Activated effector memory CD4-positive, alpha-beta T cell treated with Interleukin-2 at 50 U/mL for 16 hours (primary cell): ENCODE measurements around the gene CD46.
"Not testable (repeated sequence)": the region's sequence is repeated elsewhere in the genome, so short reads cannot be mapped to it uniquely, and the experiment has no call there.

Source experiments
- DNase-seq: peaks from one replicate; pipeline ENCODE4 v3.0.0-alpha.2; 2020

CD46 gene

GRCh38 chr1:207752456-207752998 lies 673 bp downstream of the CD46 start:
- no peak for DNase-seq

- DNase-seq = no peak
Measured at GRCh38 chr1:207753611-207754010, 1.8 kb downstream of the CD46 start.

GRCh38 chr1:207754011-207754410 lies 2.2 kb downstream of the CD46 start:
- DNase-seq = no peak

DNA sequence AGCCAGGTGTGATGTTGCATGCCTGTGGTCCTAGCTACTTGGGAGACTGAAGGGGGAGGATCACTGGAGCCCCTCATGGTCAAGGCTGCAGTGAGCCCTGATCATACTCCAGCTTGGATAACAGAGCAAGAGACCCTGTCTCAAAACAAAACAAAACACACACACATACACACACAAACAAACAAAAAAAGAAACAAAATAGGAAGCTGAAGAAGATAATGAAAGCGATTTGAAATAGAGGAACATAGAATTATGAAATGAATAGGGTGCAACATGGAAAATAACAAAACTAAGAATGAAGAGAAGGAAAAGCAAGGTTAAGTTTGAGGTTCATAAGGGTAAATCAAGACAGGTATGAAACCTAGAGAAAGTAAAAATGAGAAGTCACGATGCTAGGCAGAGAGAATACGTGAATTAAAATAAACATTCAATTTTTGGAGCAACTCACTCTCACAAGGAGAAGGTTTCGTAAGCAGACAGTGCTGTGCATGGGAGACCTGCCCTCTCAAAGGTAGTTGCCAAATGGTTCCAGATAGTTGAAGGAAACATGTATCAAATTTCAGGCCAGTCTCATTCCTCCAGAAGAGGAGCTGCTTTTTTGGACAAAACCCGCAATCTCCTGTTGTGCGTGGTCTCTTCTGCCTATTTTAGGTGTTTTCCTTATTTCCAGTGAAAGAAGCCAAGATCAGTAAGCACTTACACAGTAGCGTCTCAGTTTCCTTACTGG lies 3.3 kb downstream of the CD46 start:
- no peak for DNase-seq

DNA sequence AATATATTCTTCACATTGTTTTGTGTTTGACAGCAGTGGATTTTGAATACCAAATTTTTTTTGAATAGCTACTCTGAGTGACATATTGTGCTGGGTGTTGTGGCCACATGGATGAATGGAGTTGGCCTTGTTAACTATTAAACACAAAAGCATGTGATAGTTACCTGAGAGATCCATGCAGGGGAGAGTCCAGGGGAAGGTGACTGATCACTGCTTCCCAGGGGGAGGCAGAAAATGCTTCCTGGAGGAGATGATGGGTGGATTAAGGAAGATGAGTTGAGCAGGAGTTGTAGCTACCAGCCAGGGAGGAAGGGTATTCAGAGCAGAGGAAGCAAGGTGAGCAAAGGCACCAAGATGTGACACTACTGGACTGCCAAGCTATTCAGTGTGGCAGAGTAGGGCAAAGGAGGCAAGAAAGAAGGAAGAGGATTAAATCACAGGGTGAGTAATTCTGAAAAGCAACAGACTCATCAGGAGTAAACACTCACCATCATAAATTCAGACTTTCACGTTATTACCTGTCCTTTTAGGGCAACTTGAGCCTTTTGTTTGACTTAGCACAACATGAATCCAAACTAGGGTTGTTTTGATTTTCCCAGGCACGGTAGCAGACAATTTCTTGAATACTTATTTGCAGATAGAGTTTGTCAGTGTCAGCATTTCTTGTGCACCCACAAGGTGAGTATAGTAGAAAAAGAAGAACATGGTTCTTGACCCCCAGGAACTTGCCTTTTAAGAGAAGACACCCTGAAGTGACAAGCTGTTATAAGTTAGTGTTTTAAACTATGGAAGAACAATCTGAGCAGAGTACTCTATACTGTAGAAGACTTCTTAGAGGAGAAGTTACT lies 4.2 kb downstream of the CD46 start:
- DNase-seq = no peak

DNA sequence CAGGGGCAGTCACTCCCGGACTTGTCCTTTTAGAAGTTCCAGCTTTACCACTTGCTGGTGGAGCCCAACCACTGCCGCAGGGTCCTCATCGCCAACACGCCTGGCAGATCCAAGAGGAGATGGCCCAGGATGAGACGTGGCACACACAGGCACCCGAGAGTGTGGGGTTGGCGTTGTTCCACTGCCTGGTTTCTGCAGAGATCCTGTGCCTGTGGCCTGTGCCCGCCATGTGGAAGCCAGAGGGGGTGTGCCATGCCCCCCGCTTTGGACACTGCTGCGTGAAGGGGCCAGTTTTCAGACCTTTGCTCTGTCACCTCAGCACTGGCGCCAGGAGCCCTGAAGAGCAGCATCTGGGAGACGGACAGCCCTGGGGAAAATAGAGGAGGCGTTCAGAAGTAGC lies 10.8 kb downstream of the CD46 start:
- DNase-seq = no peak

- DNase-seq = no peak
Measured at GRCh38 chr1:207763091-207763490, 11.2 kb downstream of the CD46 start.

DNA sequence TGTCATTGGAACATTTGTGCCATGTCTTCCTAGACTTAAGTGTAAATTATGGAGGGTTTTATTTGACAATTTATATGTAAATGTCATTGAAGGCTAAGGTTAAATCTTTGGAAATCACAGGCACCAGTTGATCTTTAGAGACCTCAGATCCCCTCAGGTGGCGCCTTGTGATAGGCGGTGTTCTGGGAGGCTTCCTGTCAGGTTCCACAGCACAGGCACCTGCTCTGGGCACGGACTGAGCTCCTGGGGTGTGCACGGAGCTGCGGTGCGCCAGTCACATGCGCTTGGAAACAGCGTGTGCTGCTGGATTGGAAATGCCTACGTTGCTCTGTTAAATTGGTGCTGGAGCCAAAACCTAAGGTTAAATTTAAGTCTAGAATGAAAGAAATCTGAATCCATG lies 12.1 kb downstream of the CD46 start:
- no peak for DNase-seq

- no peak for DNase-seq
Measured at GRCh38 chr1:207766569-207766968, 14.7 kb downstream of the CD46 start.

DNA sequence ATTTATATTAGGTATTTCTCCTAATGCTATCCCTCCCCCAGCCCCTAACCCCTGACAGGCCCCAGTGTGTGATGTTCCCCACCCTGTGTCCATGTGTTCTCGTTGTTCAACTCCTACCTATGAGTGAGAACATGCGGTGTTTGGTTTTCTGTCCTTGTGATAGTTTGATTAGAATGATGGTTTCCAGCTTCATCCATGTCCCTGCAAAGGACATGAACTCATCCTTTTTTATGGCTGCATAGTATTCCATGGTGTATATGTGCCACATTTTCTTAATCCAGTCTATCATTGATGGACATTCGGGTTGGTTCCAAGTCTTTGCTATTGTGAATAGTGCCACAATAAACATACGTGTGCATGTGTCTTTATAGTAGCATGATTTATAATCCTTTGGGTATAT lies 18.7 kb downstream of the CD46 start:
- DNase-seq = not testable (repeated sequence)

DNA sequence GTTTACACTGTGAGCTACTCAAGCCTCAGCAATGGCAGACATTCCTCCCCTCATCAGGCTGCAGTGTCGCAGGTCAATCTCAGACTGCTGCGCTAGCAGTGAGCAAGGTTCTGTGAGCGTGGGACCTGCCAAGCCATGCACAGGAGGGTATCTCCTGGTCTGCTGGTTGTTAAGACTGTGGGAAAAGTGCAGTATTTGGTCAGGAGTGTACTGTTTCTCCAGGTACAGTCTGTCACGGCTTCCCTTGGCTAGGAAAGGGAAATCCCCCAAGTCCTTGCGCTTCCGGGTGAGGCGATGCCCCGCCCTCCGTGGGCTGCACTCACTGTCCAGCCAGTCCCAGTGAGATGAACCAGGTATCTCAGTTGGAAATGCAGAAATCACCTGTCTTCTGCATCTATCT lies 24.2 kb downstream of the CD46 start:
- DNase-seq = not testable (repeated sequence)

- DNase-seq = not testable (repeated sequence)
Measured at GRCh38 chr1:207777412-207777811, 25.6 kb downstream of the CD46 start.

GRCh38 chr1:207779008-207779407 lies 27.2 kb downstream of the CD46 start:
- no peak for DNase-seq

- no peak for DNase-seq
Measured at GRCh38 chr1:207781312-207781711, 29.5 kb downstream of the CD46 start.

GRCh38 chr1:207787776-207788175 lies 35.9 kb downstream of the CD46 start:
- no peak for DNase-seq

DNA sequence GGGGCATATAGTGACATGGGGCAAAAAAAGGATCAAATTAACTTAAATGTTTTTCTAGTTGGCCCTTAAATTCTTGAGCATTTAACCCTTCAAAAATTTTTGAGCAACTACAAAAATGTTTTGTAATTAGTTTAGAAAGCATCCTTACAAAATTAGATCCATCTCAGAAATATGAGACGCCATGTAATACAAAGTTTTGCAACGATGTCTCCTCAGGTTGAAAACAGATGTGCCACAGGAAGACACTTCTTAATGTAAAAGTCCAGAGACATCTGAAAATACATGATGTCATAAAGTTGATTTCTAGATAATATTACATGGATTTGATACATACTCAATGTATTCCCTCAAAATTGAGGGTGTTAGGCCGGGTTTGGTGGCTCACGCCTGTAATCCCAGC lies 37.5 kb downstream of the CD46 start:
- no peak for DNase-seq

DNA sequence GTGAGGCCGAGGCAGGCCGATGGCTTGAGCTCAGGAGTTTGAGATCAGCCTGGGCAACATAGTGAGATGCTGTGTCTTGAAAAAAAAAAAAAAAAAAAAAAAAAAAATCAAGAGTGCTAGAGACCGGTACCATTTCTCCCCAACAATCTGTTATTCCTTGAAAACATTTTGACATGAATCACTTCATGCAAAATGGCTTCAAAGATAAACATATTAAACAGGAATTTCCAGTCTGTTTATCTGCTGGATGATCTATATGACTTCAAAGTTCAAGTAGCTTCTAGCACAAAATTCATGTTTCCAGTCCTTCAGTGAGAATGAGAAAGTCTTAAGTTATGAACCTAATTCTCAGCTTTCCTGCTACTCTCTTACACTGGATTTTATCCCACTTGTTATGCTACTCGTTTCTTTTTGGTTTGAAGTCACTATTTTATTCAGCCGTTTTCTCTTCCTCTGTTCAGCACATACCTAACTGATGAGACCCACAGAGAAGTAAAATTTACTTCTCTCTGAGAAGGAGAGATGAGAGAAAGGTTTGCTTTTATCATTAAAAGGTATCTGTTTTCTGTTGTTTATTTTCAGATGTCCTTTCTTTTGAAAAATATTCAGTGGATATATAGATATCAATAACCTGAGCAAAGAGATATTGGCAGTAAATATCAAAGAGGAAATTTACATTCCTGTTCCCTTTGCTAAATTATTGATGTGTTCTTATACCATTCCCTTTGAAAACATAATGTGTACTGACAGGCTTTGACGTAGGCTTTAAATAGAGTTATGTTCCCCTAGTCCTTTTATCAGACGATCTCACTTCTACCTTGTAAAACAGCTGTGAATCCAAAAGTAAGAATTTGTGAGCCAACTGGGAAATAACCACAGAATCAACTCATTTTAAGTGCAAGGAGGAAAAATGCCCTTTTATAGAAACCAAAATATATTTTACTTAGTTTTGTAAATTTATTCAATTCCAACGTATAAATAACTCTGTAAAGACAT lies 38.2 kb downstream of the CD46 start:
- no peak for DNase-seq

DNA sequence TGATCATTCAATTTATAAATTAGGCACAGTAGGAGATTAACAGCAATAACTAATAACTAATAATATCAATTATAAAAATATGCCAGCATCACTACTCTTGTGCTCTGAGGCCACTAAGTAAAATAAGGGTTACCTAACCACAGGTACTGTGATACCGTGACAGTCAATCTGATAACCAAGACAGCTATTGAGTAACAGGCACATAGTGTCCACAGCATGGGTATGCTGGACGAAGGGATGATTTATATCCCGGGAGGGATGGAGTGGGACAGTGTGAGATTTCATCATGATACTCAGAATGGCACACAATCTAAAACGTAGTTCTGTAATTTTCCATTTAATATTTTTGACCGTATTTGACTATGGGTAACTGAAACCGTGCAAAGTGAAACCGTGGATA lies 39.4 kb downstream of the CD46 start:
- no peak for DNase-seq

GRCh38 chr1:207793327-207793726 lies 41.5 kb downstream of the CD46 start:
- no peak for DNase-seq

GRCh38 chr1:207794861-207795260 lies 43.0 kb downstream of the CD46 start:
- DNase-seq = no peak

DNA sequence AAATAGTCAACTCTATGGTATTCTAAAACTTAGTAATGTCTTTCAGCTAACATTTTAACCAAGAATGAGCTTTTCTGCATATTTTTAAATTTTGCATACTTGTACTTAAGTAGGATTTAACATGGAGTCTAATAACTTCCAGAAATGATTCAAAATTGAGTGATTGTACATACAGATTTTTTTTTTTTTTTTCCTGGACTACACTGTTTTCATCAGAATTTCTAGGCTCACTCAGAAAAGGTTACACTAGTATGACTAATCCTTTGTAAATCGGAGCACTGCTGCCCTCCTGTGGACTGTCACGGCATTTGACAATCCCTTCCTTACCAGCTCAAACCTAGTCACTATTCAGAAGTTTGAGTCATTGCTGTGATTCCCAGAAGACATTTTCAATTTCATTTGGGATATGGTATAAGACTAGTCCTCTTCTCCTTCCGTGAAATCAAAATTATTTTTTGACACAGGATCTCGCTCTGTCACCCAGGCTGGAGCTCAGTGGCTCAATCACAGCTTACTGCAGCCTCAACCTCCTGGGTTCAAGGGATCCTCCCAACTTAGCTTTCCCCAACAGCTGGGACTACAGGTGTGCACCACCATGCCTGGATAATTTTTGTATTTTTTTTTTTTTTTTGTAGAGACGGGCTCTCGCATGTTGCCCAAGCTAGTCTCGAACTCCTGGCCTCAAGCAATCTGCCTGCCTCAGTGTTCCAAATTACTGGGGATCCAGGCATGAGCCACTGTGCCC lies 45.5 kb downstream of the CD46 start:
- peak; percentile 59 for DNase-seq

GRCh38 chr1:207798847-207799246 lies 47.0 kb downstream of the CD46 start:
- DNase-seq = no peak
